GM10266 (cell line): Measurements from ENCODE around the gene LRP10.
A peak's percentile ranks its signal among the peaks of the same experiment; 100 is the strongest.
"Not testable (repeated sequence)": the region's sequence is repeated elsewhere in the genome, so short reads cannot be mapped to it uniquely, and the experiment has no call there.

Experiments
- DNase-seq: peaks from one replicate; pipeline ENCODE4 v3.0.0; 2012; ENCODE audit errors: extremely low spot score
- TF ChIP-seq, protein P1 (sequence below): IDR thresholded peaks from 2 replicates; pipeline ENCODE4 v1.5.1; 2012; ENCODE audit warnings: mild to moderate bottlenecking, low read depth; ENCODE audit not compliant: control insufficient read depth, insufficient read depth; ENCODE audit errors: missing control alignments

Gene LRP10

GRCh38 chr14:22850944-22851764 is 20.4 kb upstream of the LRP10 start:
- DNase-seq = no peak
- TF ChIP-seq, protein P1, sequence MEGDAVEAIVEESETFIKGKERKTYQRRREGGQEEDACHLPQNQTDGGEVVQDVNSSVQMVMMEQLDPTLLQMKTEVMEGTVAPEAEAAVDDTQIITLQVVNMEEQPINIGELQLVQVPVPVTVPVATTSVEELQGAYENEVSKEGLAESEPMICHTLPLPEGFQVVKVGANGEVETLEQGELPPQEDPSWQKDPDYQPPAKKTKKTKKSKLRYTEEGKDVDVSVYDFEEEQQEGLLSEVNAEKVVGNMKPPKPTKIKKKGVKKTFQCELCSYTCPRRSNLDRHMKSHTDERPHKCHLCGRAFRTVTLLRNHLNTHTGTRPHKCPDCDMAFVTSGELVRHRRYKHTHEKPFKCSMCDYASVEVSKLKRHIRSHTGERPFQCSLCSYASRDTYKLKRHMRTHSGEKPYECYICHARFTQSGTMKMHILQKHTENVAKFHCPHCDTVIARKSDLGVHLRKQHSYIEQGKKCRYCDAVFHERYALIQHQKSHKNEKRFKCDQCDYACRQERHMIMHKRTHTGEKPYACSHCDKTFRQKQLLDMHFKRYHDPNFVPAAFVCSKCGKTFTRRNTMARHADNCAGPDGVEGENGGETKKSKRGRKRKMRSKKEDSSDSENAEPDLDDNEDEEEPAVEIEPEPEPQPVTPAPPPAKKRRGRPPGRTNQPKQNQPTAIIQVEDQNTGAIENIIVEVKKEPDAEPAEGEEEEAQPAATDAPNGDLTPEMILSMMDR = no peak

GRCh38 chr14:22852178-22852577 is 19.4 kb upstream of the LRP10 start:
- not testable (repeated sequence) for DNase-seq

DNA sequence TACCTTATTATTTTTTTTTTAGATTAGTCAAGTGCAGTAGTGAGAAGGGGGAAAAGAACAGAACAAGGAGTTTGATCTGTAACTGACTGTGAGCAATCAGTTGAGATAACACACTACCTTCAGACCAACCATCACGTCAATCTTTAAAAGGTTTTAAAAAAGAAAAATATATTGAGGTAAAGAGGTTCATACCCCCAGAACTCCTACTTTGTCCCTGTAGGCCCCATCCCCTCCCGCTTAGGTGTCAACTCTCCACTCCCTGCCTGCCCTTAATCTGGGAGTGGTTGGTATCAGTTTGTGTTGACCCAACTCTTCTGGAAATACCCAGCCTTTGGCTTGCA is 19.0 kb upstream of the LRP10 start:
- no peak for DNase-seq
- TF ChIP-seq, protein P1 = no peak

GRCh38 chr14:22852940-22853767 is 18.4 kb upstream of the LRP10 start:
- DNase-seq = peak; percentile 84
- TF ChIP-seq, protein P1 = peak; percentile 95

- not testable (repeated sequence) for DNase-seq
Observed at GRCh38 chr14:22854296-22854695, 17.2 kb upstream of the LRP10 start.

GRCh38 chr14:22854963-22855724 is 16.4 kb upstream of the LRP10 start:
- TF ChIP-seq, protein P1 = no peak
- DNase-seq = no peak

DNA sequence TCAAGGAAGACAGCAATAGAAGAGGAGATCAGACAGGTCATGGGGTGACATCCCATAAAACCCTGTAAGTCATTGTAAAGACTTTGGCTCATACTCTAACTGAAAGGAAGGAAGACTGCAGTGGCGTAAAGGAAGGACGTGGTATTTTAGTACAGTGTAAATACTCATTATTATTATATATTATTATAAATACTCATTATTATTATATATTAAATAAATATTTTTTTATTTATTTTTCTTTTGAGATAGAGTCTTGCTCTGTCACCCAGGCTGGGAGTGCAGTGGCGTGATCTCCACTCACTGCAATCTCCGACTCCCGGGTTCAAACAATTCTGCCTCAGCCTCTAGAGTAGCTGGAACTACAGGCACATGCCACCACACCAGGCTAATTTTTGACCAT is 15.1 kb upstream of the LRP10 start:
- TF ChIP-seq, protein P1 = no peak
- no peak for DNase-seq

- not testable (repeated sequence) for DNase-seq
Observed at GRCh38 chr14:22860377-22860776, 11.2 kb upstream of the LRP10 start.
